Heart left ventricle (tissue), 16 donors: ENCODE results near the gene MIER2. TPM values are rescaled to one million over a fixed set of nuclear protein-coding genes. Genes with fewer than 3 reads are reported as not detected.
"Not testable (repeated sequence)": the region's sequence is repeated elsewhere in the genome, so short reads cannot be mapped to it uniquely, and the experiment has no call there.

Source experiments
- ATAC-seq, 4 donors: fragments of 200-7000 bp; cut with Tn5 transposase; one replicate each; pipeline ENCODE4 v1.9.1; 2020 to 2022; ENCODE audit warnings: moderate library complexity in 4 of 4, mild to moderate bottlenecking in 3 of 4, moderate number of reproducible peaks in 1 of 4
- DNase-seq, 5 donors: peaks; one replicate each; pipeline ENCODE4 v3.0.0-alpha.2; 2020
- H3K27ac ChIP-seq, 12 donors: fragments of 200-600 bp; sonication (generic) in 4 of 12; one replicate each; pipeline versions ENCODE4 v1.5.0 to v1.8.0; 2016 to 2022; ENCODE audit warnings: mild to moderate bottlenecking in 2 of 12
- H3K27me3 ChIP-seq, 9 donors: fragments of 200-600 bp; sonication (generic) in 2 of 9; one replicate each; pipeline versions ENCODE4 v1.5.1 to v1.8.0; 2016 to 2022; ENCODE audit warnings: mild to moderate bottlenecking in 3 of 9
- H3K36me3 ChIP-seq, 9 donors: fragments of 200-600 bp; sonication (generic) in 2 of 9; one replicate each; pipeline versions ENCODE4 v1.5.0 to v1.8.0; 2018 to 2022; ENCODE audit warnings: mild to moderate bottlenecking in 2 of 9
- H3K4me1 ChIP-seq, 12 donors: fragments of 200-600 bp; sonication (generic) in 4 of 12; one replicate each; pipeline versions ENCODE4 v1.5.0 to v1.8.0; 2016 to 2022; ENCODE audit warnings: mild to moderate bottlenecking in 3 of 12
- H3K4me3 ChIP-seq, 12 donors: fragments of 200-600 bp; sonication (generic) in 4 of 12; one replicate each; pipeline versions ENCODE4 v1.5.0 to v1.8.0; 2017 to 2022; ENCODE audit warnings: mild to moderate bottlenecking in 9 of 12, moderate library complexity in 4 of 12
- H3K9me3 ChIP-seq, 12 donors: fragments of 200-600 bp; sonication (generic) in 4 of 12; one replicate each; pipeline versions ENCODE4 v1.5.0 to v1.8.0; 2016 to 2022; ENCODE audit warnings: mild to moderate bottlenecking in 1 of 12
- CTCF ChIP-seq, 12 donors: fragments of 200-600 bp; sonication (generic) in 4 of 12; IDR thresholded peaks; one replicate each; pipeline versions ENCODE4 v1.5.0 to v1.8.0; 2018 to 2022; ENCODE audit warnings: antibody characterized with exemption in 12 of 12, mild to moderate bottlenecking in 5 of 12
- POLR2A ChIP-seq, 2 donors: fragments of 450-650 bp; IDR thresholded peaks; one replicate each; pipeline ENCODE4 v1.6.1; 2017; ENCODE audit warnings: antibody characterized with exemption in 2 of 2, mild to moderate bottlenecking in 2 of 2, moderate library complexity in 2 of 2
- WGBS, 4 donors: extraction: QIAGEN DNeasy Blood & Tissue Kit in 2 of 4; methylation state at CpG; one replicate each; pipeline versions ENCODE4 v1.1.5 to v1.1.7; 2013 to 2018; 5-methylcytosine and 5-hydroxymethylcytosine counted together
- intact Hi-C, 10 donors: fragments of 100-400 bp; cut with DNase I; formaldehyde crosslinking; loops; one replicate each; pipeline versions ENCODE4 v1.11.1 to v1.14.2; 2022
- polyA plus RNA-seq, 2 donors: library from polyadenylated mRNA; stranded (reverse); fragments of 200-250 nt; gene quantifications; one replicate each; pipeline ENCODE4 v1.2.3, GENCODE V29; 2013
- total RNA-seq, 9 donors: library from RNA; depleted of rRNA in 2 of 9; stranded (reverse); fragments of >200 nt in 2 of 9; fragmentation: NEBNext Ultra II Directional in 3 of 9; extraction: Animal tissue kit (Norgen Biotek cat#: 25700) in 3 of 9; gene quantifications; one replicate each; pipeline versions ENCODE4 v1.1.0 to v1.2.4, GENCODE V29; 2016 to 2023
- donor health status: ischemic (EF 13 %, LVEDD 7.1; RV severe dilation, severe dysfunction).
- donor health status: healthy with polysubstance abuse.
- donor health status: DM: no; HTN: yes; CAD: no.
- donor health status: DM: no; HTN: no; CAD: no.
- donor health status: ischemic (EF 25% LVEDD 6.9; RV normal size, moderate dysfunction).
- donor health status: ischemic (EF 25% LVEDD 5.7; RV mildly dilated, moderate dysfunction).
- donor health status: healthy.
- donor health status: DM: yes; HTN: yes; CAD: no.
- donor health status: ischemic (EF 35%, LVEDD 5.7; RV mildly dilated, moderate dysfunction).
- donor health status: nonischemic (EF 11% LVEDD 7.7; RV severe dilation, severe dysfunction).
- donor health status: DM: yes; HTN: yes; CAD: no.
- donor health status: PGD.
- donor health status: ischemic (EF 29% LVEDD 5.4; RV normal size, mild dysfunction).
- donor health status: nonischemic (EF 23%, LVEDD 6.1; RV moderate dilation, normal function).

MIER2 gene
- total and polyA plus RNA-seq, 11 donors: 15.7 to 30.3 (median 19.5) TPM

DNA sequence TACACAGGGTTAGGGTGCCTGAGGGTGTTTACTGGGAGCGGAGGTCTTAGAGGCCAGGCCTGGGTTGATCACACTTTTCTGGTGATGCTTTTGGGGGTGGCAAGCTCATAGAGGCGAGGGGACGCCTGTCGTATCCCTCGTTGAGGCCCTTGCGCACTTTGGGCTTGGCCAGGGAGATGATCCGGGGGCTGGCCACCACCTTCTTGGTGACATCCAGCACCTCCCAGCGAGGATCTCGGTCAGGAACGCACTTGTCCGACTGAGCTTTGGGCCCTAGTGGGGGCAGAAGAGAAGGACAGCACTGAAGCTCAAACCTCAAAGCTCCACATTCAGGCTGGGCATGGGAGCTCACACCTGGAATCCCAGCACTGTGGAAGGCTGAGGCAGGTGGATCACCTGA lies 17.6 kb upstream of the MIER2 start:
- peak in 1 of 5 donors; percentile 20 for DNase-seq
- Histone ChIP-seq H3K4me1 (no peaks in the 10 kb centered on the region), H3K4me3 (no peak overlapping the region), H3K36me3 (no peaks in the 10 kb centered on the region), H3K27me3 (peaks cover 0 to 21% (median 2%) of the 10 kb centered on the region in 9 donors), H3K9me3 (no peaks in the 10 kb centered on the region), H3K27ac (no peak overlapping the region)
- ATAC-seq: no peak
- 84 to 95% (median 90%) methylated on average over 11 of the region's 11 CpGs for WGBS, 4 donors
- TF ChIP-seq POLR2A (IDR thresholded peaks at IDR 0.05) (no peak), CTCF (IDR thresholded peaks at IDR 0.05) (no peak)
- intact Hi-C loops: no loop called here

- ATAC-seq (no peak), DNase-seq (peak in 1 of 5 donors; percentile 15)
- Histone ChIP-seq H3K4me1 (no peaks in the 10 kb centered on the region), H3K27ac (no peak overlapping the region), H3K36me3 (no peaks in the 10 kb centered on the region), H3K27me3 (peaks cover 0 to 9% (median 0%) of the 10 kb centered on the region in 9 donors), H3K4me3 (no peak overlapping the region), H3K9me3 (peaks cover 0 to 7% (median 0%) of the 10 kb centered on the region in 12 donors)
- intact Hi-C loops: no loop called here
- 86 to 91% (median 90%) methylated on average over 1 to 2 of the region's 2 CpGs for WGBS, 4 donors
- TF ChIP-seq POLR2A (IDR thresholded peaks at IDR 0.05) (no peak), CTCF (IDR thresholded peaks at IDR 0.05) (no peak)
Measured at GRCh38 chr19:359653-359925, 15.0 kb upstream of the MIER2 start.

DNA sequence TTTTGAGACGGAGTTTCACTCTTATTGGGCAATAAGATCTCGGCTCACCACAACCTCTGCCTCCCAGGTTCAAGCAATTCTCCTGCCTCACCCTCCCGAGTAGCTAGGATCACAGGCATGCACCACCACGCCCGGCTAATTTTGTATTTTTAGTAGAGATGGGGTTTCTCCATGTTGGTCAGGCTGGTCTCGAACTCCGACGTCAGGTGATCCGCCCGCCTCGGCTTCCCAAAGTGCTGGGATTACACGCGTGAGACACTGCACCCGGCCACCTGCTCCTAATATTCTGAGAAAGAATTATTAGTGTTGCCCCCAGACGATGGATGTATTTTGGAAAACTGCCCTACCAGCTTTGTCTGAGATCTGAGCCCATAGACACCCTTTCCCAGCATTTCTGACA lies 10.9 kb upstream of the MIER2 start:
- H3K36me3 ChIP-seq, H3K4me3 ChIP-seq, intact Hi-C loops, H3K4me1 ChIP-seq, H3K27ac ChIP-seq, ATAC-seq, H3K27me3 ChIP-seq: not testable (repeated sequence)
- 90 to 95% (median 92%) methylated on average over 15 of the region's 15 CpGs for WGBS, 4 donors
- H3K9me3 ChIP-seq: peaks cover 0 to 26% (median 14%) of the 10 kb centered on the region in 12 donors
- DNase-seq: peak in 1 of 5 donors; percentile 20

DNA sequence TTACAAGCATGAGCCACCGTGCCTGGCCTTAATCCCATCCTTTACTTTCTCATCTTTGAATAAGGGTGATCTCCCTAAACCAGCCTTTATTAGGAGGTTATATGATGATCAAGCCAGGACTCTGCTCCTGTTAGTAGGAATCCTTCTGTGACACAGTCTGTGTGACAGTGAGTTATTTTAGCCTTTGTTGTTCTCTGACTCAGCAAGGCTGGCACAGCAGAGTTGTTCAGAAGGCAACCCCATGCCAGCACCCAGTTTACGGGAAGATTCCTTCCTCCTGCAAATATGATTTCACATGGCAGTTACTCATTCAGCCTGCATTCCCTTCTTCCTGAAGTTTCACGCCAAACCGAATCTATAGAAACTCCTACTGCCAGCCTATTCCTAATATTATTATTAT lies 10.5 kb upstream of the MIER2 start:
- ATAC-seq (no peak), DNase-seq (peak in 1 of 5 donors; percentile 2)
- TF ChIP-seq POLR2A (IDR thresholded peaks at IDR 0.05) (no peak), CTCF (IDR thresholded peaks at IDR 0.05) (no peak)
- Histone ChIP-seq H3K36me3 (no peaks in the 10 kb centered on the region), H3K9me3 (peaks cover 0 to 26% (median 14%) of the 10 kb centered on the region in 12 donors), H3K4me1 (no peaks in the 10 kb centered on the region), H3K4me3 (no peak overlapping the region), H3K27me3 (peaks cover 0 to 9% (median 0%) of the 10 kb centered on the region in 9 donors), H3K27ac (no peak overlapping the region)
- 87 to 90% (median 90%) methylated on average over 4 of the region's 4 CpGs for WGBS, 4 donors
- intact Hi-C loops: no loop called here

DNA sequence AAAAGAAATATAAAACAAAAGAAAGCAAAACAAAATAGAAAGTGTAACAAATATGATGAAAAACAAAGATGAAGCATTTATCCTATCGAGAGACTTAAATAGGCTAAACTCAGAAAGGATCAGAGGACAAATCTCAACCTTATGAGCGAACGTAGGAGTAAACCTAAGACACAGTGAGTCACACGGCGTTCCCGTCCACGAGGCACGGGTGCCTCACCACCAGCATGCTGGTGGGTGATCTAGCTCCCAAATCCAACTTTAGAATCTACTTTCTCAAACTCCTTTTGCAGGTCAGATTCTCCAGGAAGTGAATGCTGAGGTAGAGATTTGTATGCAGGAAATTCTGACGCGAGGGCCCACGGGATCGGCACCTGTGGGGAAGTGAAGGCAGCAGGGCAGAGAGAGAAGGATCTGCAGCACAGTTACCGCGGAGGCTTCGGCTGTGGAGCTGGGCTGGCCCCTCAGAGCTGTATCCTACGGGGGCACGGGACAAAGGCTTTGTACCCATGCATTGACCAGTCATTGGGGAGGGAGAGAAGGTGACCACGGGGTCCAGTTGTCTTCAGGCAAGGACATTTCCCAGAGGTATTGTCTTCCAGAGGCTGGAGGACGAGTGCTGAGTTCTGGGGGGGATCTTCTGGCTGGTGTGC lies 7.5 kb upstream of the MIER2 start:
- TF ChIP-seq CTCF (IDR thresholded peaks at IDR 0.05) (no peak), POLR2A (IDR thresholded peaks at IDR 0.05) (no peak)
- intact Hi-C loops: no loop called here
- H3K27ac ChIP-seq: no peak overlapping the region
- H3K27me3 ChIP-seq: no peaks in the 10 kb centered on the region
- no peak overlapping the region for H3K4me3 ChIP-seq
- H3K36me3 ChIP-seq: no peaks in the 10 kb centered on the region
- DNase-seq (peak in 1 of 5 donors; percentile 28), ATAC-seq (no peak)
- H3K4me1 ChIP-seq: no peaks in the 10 kb centered on the region
- 63 to 71% (median 65%) methylated on average over 19 of the region's 19 CpGs for WGBS, 4 donors
- H3K9me3 ChIP-seq: peaks cover 0 to 26% (median 14%) of the 10 kb centered on the region in 12 donors
